Endothelial cell of umbilical vein (primary cell): ENCODE results near the gene GADD45G.

Experiments used
- CTCF ChIP-seq, 2 donors: IDR thresholded peaks; 1 replicate in 1 of 2; 2 replicates in 1 of 2; pipeline ENCODE4 v1.5.1; 2011; ENCODE audit warnings: low read length in 2 of 2, mild to moderate bottlenecking in 2 of 2, moderate library complexity in 2 of 2, control low read depth in 1 of 2, inconsistent platforms in 1 of 2, low read depth in 1 of 2; ENCODE audit not compliant: insufficient read depth in 1 of 2; ENCODE audit errors: extremely low read depth in 1 of 2
- POLR2AphosphoS5 ChIP-seq: IDR thresholded peaks from 2 replicates; pipeline ENCODE4 v1.6.1; 2012; ENCODE audit warnings: low read depth, mild to moderate bottlenecking, control low read depth, low read length, moderate library complexity; ENCODE audit not compliant: insufficient read depth

- no peak for TF ChIP-seq POLR2AphosphoS5
- TF ChIP-seq CTCF (IDR thresholded peaks at IDR 0.05; ENCODE audit: extremely low read depth in 1 of 2, insufficient read depth in 1 of 2, low read depth in 1 of 2, low read length in 2 of 2), result no peak
Observed at GRCh38 chr9:89632192-89632733, 27.5 kb downstream of the GADD45G start.
